ENCODE measurements around the gene ZNRD2. TPM values are rescaled to one million over a fixed set of nuclear protein-coding genes. Genes with fewer than 3 reads are reported as not detected.

The ZNRD2 gene
- total RNA-seq, 1 experiment from 2014 or later: 66.8 TPM

GRCh38 chr11:65589444-65590239 is 19.4 kb downstream of the ZNRD2 start:
- Histone ChIP-seq H3K79me2 (ENCODE audit: insufficient read depth, low read length) (no peaks in the 10 kb centered on the region), H3K4me1 (ENCODE audit: control insufficient read depth in 1 of 2, insufficient read depth in 2 of 2, low read length in 2 of 2) (peaks cover 14 to 29% of the 10 kb centered on the region in 2 experiments), H3K9ac (ENCODE audit: low read length) (no peak overlapping the region), H3K4me3 (replicated peaks in 1 of 2; ENCODE audit: low read depth in 1 of 2, low read length in 2 of 2) (no peak overlapping the region), H3K4me2 (ENCODE audit: low read length) (no peak overlapping the region), H3K9me3 (ENCODE audit: control insufficient read depth in 1 of 2, insufficient read depth in 1 of 2, low read depth in 1 of 2, low read length in 2 of 2) (no peaks in the 10 kb centered on the region), H3K27me3 (ENCODE audit: insufficient read depth, low read length) (no peaks in the 10 kb centered on the region), H3K27ac (ENCODE audit: low read depth, low read length) (no peak overlapping the region), H2AFZ (ENCODE audit: low read depth, low read length, poor library complexity, severe bottlenecking) (no peak overlapping the region), H4K20me1 (ENCODE audit: insufficient read depth) (no peaks in the 10 kb centered on the region), H3K36me3 (ENCODE audit: control insufficient read depth in 1 of 2, insufficient read depth in 2 of 2, low read length in 2 of 2) (no peaks in the 10 kb centered on the region; a peak in 1 of 4 replicates), H3K9me2 (ENCODE audit: insufficient read depth) (no peaks in the 10 kb centered on the region)
- no TSS peak for BruUV-seq (replicated peaks)
- RAD21 ChIA-PET (ENCODE audit: low non-redundant PET in 1 of 2, low total read pairs in 2 of 2, uncharacterized antibody in 2 of 2, unreplicated experiment in 2 of 2): no interaction called here
- ATAC-seq: no peak
- intact Hi-C loops (cut with micrococcal nuclease): no loop called here
- DNase-seq (ENCODE audit: low read depth, low spot score): no peak
- no peak for TF ChIP-seq RAD21 (IDR thresholded peaks at IDR 0.05; ENCODE audit: low read depth)
- TF ChIP-seq TCF7L2 (IDR thresholded peaks at IDR 0.05; ENCODE audit: borderline replicate concordance, extremely low read depth, insufficient read depth, insufficient read length): no peak
- TF ChIP-seq EGR1 (IDR thresholded peaks at IDR 0.05; ENCODE audit: low read depth): no peak
- no peak for TF ChIP-seq CEBPB (IDR thresholded peaks at IDR 0.05; ENCODE audit: low read depth)
- TF ChIP-seq JUND (IDR thresholded peaks at IDR 0.05): no peak
- TF ChIP-seq REST (IDR thresholded peaks at IDR 0.05; ENCODE audit: low read depth): no peak
- TF ChIP-seq EZH2 (IDR thresholded peaks at IDR 0.05): no peak
- no peak for TF ChIP-seq EZH2phosphoT487 (IDR thresholded peaks at IDR 0.05; ENCODE audit: borderline replicate concordance)
- TF ChIP-seq POLR2AphosphoS5 (IDR thresholded peaks at IDR 0.05; ENCODE audit: low read depth, low read length): no peak
- TF ChIP-seq SIN3A (IDR thresholded peaks at IDR 0.05; ENCODE audit: low read depth): no peak
- TF ChIP-seq YY1 (IDR thresholded peaks at IDR 0.05; ENCODE audit: extremely low read depth, insufficient replicate concordance, low read depth, low read length): no peak
- TF ChIP-seq CTCF (IDR thresholded peaks at IDR 0.05 in 2 of 3, conservative IDR thresholded peaks at IDR 0.05 in 1 of 3; ENCODE audit: borderline replicate concordance in 1 of 3, insufficient read depth in 1 of 3, low read depth in 2 of 3, low read length in 2 of 3): no peak
- TF ChIP-seq SRF (IDR thresholded peaks at IDR 0.05; ENCODE audit: low read depth): no peak
- TF ChIP-seq FOSL1 (IDR thresholded peaks at IDR 0.05; ENCODE audit: low read depth): no peak
- no peak for TF ChIP-seq ZNF274 (IDR thresholded peaks at IDR 0.05; ENCODE audit: low read depth, low read length)
- POLR2A ChIA-PET: no interaction called here
- CTCF ChIA-PET: no interaction called here
